ENCODE measurements around the gene MCOLN1. TPM values are rescaled to one million over a fixed set of nuclear protein-coding genes. Genes with fewer than 3 reads are reported as not detected.

Gene MCOLN1
- total RNA-seq, 1 donor from 2014 or later = 24.4 TPM

DNA sequence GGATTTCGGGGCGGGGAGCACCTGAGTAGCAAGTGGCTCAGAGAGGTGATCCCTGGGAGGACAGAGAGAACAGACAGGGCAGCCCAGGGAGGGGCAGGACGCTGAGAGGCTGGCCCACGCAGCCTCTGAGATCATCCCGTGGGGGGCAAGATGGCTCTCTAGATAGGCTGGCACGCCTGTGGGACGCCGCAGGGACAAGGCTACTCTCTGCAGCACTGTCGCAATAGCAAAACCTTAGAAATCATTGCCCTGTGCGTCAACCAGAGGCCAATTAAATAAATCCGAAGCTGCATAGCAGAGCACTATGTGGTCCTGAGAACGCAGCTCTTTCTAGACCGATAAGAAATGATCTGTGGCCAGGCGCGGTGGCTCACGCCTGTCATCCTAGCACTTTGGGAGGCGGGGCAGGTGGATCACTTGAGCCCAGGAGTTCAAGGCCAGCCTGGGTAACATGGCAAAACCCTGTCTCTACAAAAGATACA is 38.7 kb upstream of the MCOLN1 start:
- Mint-ChIP-seq H3K9me3 (no peaks in the 10 kb centered on the region), H3K27me3 (ENCODE audit: low read depth) (no peaks in the 10 kb centered on the region), H3K27ac (ENCODE audit: unreplicated experiment) (no peak overlapping the region), H3K4me3 (no peak overlapping the region), H3K4me1 (peaks cover 15% of the 10 kb centered on the region), H3K36me3 (ENCODE audit: low read depth) (no peaks in the 10 kb centered on the region)
- DNase-seq (ENCODE audit: low read depth, low spot score) = no peak
- TF ChIP-seq, protein P1, sequence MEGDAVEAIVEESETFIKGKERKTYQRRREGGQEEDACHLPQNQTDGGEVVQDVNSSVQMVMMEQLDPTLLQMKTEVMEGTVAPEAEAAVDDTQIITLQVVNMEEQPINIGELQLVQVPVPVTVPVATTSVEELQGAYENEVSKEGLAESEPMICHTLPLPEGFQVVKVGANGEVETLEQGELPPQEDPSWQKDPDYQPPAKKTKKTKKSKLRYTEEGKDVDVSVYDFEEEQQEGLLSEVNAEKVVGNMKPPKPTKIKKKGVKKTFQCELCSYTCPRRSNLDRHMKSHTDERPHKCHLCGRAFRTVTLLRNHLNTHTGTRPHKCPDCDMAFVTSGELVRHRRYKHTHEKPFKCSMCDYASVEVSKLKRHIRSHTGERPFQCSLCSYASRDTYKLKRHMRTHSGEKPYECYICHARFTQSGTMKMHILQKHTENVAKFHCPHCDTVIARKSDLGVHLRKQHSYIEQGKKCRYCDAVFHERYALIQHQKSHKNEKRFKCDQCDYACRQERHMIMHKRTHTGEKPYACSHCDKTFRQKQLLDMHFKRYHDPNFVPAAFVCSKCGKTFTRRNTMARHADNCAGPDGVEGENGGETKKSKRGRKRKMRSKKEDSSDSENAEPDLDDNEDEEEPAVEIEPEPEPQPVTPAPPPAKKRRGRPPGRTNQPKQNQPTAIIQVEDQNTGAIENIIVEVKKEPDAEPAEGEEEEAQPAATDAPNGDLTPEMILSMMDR (conservative IDR thresholded peaks at IDR 0.05) = no peak

DNA sequence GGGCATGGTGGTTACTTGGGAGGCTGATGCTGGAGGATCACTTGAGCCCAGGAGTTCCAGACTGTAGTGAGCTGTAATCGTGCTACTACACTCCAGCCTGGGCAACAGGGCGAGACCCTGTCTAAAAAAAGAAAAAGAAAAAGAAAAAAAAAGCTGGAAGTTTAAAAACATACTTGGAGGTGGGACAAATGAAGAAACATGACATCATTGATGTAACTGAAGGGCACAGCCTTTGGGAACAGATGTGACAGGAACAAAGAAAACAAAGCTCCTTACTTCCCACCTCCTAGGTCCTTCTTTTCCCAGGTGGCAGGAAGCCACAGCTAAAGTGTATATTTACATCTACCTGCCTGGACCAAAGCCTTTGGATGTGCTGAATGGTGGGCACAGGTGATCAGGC is 35.5 kb upstream of the MCOLN1 start:
- Mint-ChIP-seq H3K27ac (ENCODE audit: unreplicated experiment) (no peak overlapping the region), H3K4me3 (no peak overlapping the region), H3K4me1 (peaks cover 14% of the 10 kb centered on the region), H3K9me3 (no peaks in the 10 kb centered on the region), H3K36me3 (ENCODE audit: low read depth) (no peaks in the 10 kb centered on the region), H3K27me3 (ENCODE audit: low read depth) (no peaks in the 10 kb centered on the region)
- DNase-seq (ENCODE audit: low read depth, low spot score) = no peak
- TF ChIP-seq, protein P1 (conservative IDR thresholded peaks at IDR 0.05) = no peak

DNA sequence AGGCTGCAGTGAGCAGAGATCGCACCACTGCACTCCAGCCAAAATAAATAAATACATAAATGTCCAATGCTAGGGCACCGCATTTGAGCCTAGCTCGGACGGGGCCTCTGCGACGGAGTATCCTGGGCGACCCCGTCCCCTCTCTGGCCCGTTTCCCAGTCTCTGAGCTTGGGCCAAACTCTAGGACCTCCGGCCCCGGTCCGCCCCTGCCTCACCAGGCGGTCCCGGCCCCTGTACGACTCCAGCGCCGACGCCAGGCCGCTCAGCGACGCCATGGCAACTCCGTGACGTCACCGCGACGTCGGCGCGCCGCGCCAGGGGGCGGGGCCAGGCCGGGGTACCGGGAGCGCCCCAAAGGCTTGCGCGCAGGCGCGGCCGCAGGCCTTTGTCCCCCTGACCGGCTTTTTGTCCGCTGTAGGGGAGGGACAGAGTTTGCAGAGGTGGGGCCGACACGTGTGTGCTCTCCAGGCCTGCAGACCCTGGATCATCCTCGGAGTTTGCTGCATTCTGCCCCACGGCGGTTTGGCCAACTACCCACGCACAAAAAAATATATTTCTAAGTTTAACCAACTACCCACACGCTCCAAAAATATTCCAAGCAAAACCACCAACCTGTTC is 33.6 kb upstream of the MCOLN1 start, which contains the start of gene PEX11G:
PEX11G (minus strand) TSS at position 300 of the 618 bp plus-strand sequence; CDS start at position 275, 25 bp downstream.
- Mint-ChIP-seq H3K27ac (ENCODE audit: unreplicated experiment) (peak within 1 kb of the TSS; percentile 89), H3K9me3 (no peaks in the 10 kb centered on the region), H3K27me3 (ENCODE audit: low read depth) (no peaks in the 10 kb centered on the region), H3K4me1 (peaks cover 14% of the 10 kb centered on the region), H3K4me3 (peak within 1 kb of the TSS; percentile 68), H3K36me3 (ENCODE audit: low read depth) (no peaks in the 10 kb centered on the region)
- peak; percentile 90 for DNase-seq (ENCODE audit: low read depth, low spot score)
- TF ChIP-seq, protein P1 (conservative IDR thresholded peaks at IDR 0.05) = no peak

DNA sequence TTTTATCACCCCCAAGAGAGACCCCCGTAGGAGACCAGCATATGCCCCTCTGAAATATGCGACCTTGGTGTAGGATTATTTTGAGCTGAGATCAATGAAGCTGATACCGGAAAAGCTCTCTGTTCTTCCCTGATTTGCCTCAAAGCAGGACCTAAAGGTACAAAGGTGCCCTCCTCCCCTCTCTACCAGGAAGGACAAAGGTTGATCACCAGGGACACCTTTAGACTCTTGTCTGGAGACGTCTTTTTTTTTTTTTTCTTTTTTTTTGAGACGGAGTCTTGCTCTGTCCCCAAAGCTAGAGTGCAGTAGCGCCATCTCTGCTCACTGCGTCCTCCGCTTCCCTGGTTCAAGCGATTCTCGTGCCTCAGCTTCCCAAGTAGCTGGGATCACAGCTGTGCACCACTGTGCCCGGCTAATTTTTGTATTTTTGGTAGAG is 32.8 kb upstream of the MCOLN1 start:
- peaks cover 20% of the 10 kb centered on the region for H3K4me1 Mint-ChIP-seq
- TF ChIP-seq, protein P1 (conservative IDR thresholded peaks at IDR 0.05) = no peak
- no peaks in the 10 kb centered on the region for H3K9me3 Mint-ChIP-seq
- H3K4me3 Mint-ChIP-seq = peak overlapping the region; percentile 68
- H3K36me3 Mint-ChIP-seq (ENCODE audit: low read depth) = no peaks in the 10 kb centered on the region
- no peak for DNase-seq (ENCODE audit: low read depth, low spot score)
- peak overlapping the region; percentile 89 for H3K27ac Mint-ChIP-seq (ENCODE audit: unreplicated experiment)
- H3K27me3 Mint-ChIP-seq (ENCODE audit: low read depth) = no peaks in the 10 kb centered on the region

DNA sequence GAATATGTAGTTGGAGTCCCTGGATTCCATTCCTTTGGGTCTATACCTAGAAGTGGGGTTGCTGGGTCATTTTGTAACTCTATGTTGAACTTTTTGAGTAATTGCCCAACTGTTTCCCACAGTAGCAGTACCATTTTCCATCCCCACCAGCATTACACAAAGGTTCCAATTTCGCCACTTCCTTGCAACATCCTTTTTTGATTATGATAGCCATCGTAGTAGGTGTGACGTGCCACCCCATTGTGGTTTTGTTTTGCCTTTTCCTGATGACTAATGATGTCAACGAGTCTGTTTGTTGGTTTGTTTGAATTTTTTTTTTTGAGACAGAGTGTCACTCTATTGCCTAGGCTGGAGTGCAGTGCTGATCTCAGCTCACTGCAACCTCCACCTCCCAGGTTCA is 30.3 kb upstream of the MCOLN1 start:
- Mint-ChIP-seq H3K27me3 (ENCODE audit: low read depth) (no peaks in the 10 kb centered on the region), H3K4me1 (peaks cover 33% of the 10 kb centered on the region), H3K27ac (ENCODE audit: unreplicated experiment) (no peak overlapping the region), H3K9me3 (no peaks in the 10 kb centered on the region), H3K4me3 (no peak overlapping the region), H3K36me3 (ENCODE audit: low read depth) (no peaks in the 10 kb centered on the region)
- TF ChIP-seq, protein P1 (conservative IDR thresholded peaks at IDR 0.05) = no peak
- DNase-seq (ENCODE audit: low read depth, low spot score) = no peak

All from neural crest cell (in vitro differentiated cells).